ENCODE measurements around the gene SEC63.
"Not testable (repeated sequence)": the region's sequence is repeated elsewhere in the genome, so short reads cannot be mapped to it uniquely, and the experiment has no call there.

DNA sequence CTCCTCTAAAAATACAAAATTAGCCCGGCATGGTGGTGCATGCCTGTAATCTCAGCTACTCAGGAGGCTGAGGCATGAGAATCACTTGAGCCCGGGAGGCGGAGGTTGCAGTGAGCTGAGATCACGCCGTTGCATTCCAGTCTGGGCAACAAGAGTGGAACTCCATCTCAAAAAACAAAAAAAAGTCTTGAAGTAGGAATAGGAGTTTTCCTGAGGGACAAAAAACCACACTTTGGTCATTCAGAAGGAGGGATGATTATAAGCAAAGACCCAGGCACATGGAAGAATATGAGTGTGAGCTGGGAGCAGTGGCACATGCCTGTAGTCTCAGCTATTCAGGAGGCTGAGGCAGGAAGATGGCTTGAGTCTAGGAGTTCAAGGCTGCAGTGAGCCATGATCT is 42.3 kb upstream of the SEC63 start:
- TF ChIP-seq, protein P1, sequence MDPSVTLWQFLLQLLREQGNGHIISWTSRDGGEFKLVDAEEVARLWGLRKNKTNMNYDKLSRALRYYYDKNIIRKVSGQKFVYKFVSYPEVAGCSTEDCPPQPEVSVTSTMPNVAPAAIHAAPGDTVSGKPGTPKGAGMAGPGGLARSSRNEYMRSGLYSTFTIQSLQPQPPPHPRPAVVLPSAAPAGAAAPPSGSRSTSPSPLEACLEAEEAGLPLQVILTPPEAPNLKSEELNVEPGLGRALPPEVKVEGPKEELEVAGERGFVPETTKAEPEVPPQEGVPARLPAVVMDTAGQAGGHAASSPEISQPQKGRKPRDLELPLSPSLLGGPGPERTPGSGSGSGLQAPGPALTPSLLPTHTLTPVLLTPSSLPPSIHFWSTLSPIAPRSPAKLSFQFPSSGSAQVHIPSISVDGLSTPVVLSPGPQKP (IDR thresholded peaks at IDR 0.05; ENCODE audit: borderline replicate concordance, low read depth, low read length) = not testable (repeated sequence)
- TF ChIP-seq, protein P2, sequence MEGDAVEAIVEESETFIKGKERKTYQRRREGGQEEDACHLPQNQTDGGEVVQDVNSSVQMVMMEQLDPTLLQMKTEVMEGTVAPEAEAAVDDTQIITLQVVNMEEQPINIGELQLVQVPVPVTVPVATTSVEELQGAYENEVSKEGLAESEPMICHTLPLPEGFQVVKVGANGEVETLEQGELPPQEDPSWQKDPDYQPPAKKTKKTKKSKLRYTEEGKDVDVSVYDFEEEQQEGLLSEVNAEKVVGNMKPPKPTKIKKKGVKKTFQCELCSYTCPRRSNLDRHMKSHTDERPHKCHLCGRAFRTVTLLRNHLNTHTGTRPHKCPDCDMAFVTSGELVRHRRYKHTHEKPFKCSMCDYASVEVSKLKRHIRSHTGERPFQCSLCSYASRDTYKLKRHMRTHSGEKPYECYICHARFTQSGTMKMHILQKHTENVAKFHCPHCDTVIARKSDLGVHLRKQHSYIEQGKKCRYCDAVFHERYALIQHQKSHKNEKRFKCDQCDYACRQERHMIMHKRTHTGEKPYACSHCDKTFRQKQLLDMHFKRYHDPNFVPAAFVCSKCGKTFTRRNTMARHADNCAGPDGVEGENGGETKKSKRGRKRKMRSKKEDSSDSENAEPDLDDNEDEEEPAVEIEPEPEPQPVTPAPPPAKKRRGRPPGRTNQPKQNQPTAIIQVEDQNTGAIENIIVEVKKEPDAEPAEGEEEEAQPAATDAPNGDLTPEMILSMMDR (conservative IDR thresholded peaks at IDR 0.05; ENCODE audit: low read depth, low read length) = not testable (repeated sequence)
- TF ChIP-seq, protein P3, sequence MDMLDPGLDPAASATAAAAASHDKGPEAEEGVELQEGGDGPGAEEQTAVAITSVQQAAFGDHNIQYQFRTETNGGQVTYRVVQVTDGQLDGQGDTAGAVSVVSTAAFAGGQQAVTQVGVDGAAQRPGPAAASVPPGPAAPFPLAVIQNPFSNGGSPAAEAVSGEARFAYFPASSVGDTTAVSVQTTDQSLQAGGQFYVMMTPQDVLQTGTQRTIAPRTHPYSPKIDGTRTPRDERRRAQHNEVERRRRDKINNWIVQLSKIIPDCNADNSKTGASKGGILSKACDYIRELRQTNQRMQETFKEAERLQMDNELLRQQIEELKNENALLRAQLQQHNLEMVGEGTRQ (IDR thresholded peaks at IDR 0.05; ENCODE audit: low read depth, low read length) = not testable (repeated sequence)
- not testable (repeated sequence) for TF ChIP-seq POLR2A (IDR thresholded peaks at IDR 0.05; ENCODE audit: low read depth, low read length)
